HEK293 (cell line): ENCODE measurements around the gene PHC1.

Source experiments
- CTCF ChIA-PET: fragments of 350-600 bp; formaldehyde crosslinking; extraction: SDS; loops from one replicate; lab custom pipeline; 2021; ENCODE audit warnings: antibody characterized with exemption; lab: Yijun Ruan, JAX
- POLR2A ChIA-PET: fragments of 300-600 bp; formaldehyde crosslinking; extraction: SDS; loops from one replicate; lab custom pipeline; 2020; ENCODE audit warnings: antibody characterized with exemption, inconsistent platforms; lab: Yijun Ruan, JAX
- H3K27ac ChIP-seq: fragments of 200-500 bp; sonication (Bioruptor generic); 2 replicates; pipeline ENCODE4 v1.5.1; 2014; ENCODE audit warnings: low read depth, low read length, control low read depth, inconsistent platforms; ENCODE audit errors: extremely low read depth
- H3K36me3 ChIP-seq, 2 experiments: fragments of 200-500 bp in 1 of 2; sonication (Bioruptor generic) in 1 of 2; 1 replicate in 1 of 2; 2 replicates in 1 of 2; pipeline ENCODE4 v1.5.1; 2014 to 2017; ENCODE audit warnings: inconsistent platforms in 2 of 2, low read length in 2 of 2; ENCODE audit not compliant: control insufficient read depth in 2 of 2, insufficient read depth in 1 of 2
- H3K4me1 ChIP-seq: fragments of 200-500 bp; sonication (Bioruptor generic); 2 replicates; pipeline ENCODE4 v1.5.1; 2014; ENCODE audit warnings: mild to moderate bottlenecking, low read length, inconsistent platforms; ENCODE audit not compliant: control insufficient read depth, insufficient read depth
- H3K4me3 ChIP-seq: 2 replicates; pipeline ENCODE4 v1.5.1; 2011; ENCODE audit warnings: low read depth, mild to moderate bottlenecking, control low read depth, low read length, moderate library complexity
- H3K9me3 ChIP-seq: fragments of 200-500 bp; sonication (Bioruptor generic); 2 replicates; pipeline ENCODE4 v1.5.1; 2014; ENCODE audit warnings: low read depth, low read length, inconsistent platforms; ENCODE audit not compliant: control insufficient read depth, insufficient read depth
- ATF2 ChIP-seq: fragments of 450-650 bp; formaldehyde crosslinking; IDR thresholded peaks from 2 replicates; pipeline ENCODE4 v1.5.1; 2016; ENCODE audit warnings: missing biosample characterization, missing genetic modification characterization, low read depth
- HIC1 ChIP-seq: fragments of 450-650 bp; formaldehyde crosslinking; IDR thresholded peaks from 2 replicates; pipeline ENCODE4 v1.5.1; 2016; ENCODE audit warnings: missing biosample characterization, missing genetic modification characterization
- KLF10 ChIP-seq: fragments of 450-650 bp; IDR thresholded peaks from 2 replicates; pipeline ENCODE4 v1.5.1; 2018; ENCODE audit warnings: missing biosample characterization, mild to moderate bottlenecking, missing genetic modification characterization
- MEIS1 ChIP-seq: sonication (generic); formaldehyde crosslinking; IDR thresholded peaks from 2 replicates; pipeline ENCODE4 v1.8.1; 2022; ENCODE audit warnings: missing genetic modification reagents, mild to moderate bottlenecking, borderline replicate concordance
- OSR2 ChIP-seq: fragments of 450-650 bp; formaldehyde crosslinking; IDR thresholded peaks from 2 replicates; pipeline ENCODE4 v1.5.1; 2016; ENCODE audit warnings: missing biosample characterization, missing genetic modification characterization
- SP7 ChIP-seq: fragments of 450-650 bp; formaldehyde crosslinking; IDR thresholded peaks from 2 replicates; pipeline ENCODE4 v1.5.1; 2016; ENCODE audit warnings: missing biosample characterization, missing genetic modification characterization
- ZNF138 ChIP-seq: fragments of 450-650 bp; formaldehyde crosslinking; IDR thresholded peaks from 2 replicates; pipeline ENCODE4 v1.5.1; 2016; ENCODE audit warnings: missing biosample characterization, missing genetic modification characterization, borderline replicate concordance
- ZNF16 ChIP-seq: fragments of 450-650 bp; formaldehyde crosslinking; IDR thresholded peaks from 2 replicates; pipeline ENCODE4 v1.5.1; 2016; ENCODE audit warnings: low read depth, missing biosample characterization, missing genetic modification characterization
- ZNF174 ChIP-seq: fragments of 450-650 bp; formaldehyde crosslinking; IDR thresholded peaks from 2 replicates; pipeline ENCODE4 v1.5.0; 2017; ENCODE audit warnings: missing biosample characterization, mild to moderate bottlenecking, missing genetic modification characterization
- ZNF223 ChIP-seq: fragments of 450-650 bp; formaldehyde crosslinking; IDR thresholded peaks from 2 replicates; pipeline ENCODE4 v1.5.1; 2016; ENCODE audit warnings: missing biosample characterization, missing genetic modification characterization
- ZNF248 ChIP-seq: fragments of 450-650 bp; formaldehyde crosslinking; IDR thresholded peaks from 2 replicates; pipeline ENCODE4 v1.5.1; 2017; ENCODE audit warnings: missing biosample characterization, missing genetic modification characterization
- ZNF335 ChIP-seq: fragments of 450-650 bp; formaldehyde crosslinking; conservative IDR thresholded peaks from 2 replicates; pipeline ENCODE4 v1.5.1; 2016; ENCODE audit warnings: missing biosample characterization, missing genetic modification characterization
- ZNF341 ChIP-seq: fragments of 450-650 bp; formaldehyde crosslinking; IDR thresholded peaks from 2 replicates; pipeline ENCODE4; 2016; ENCODE audit warnings: low read depth, missing biosample characterization, missing genetic modification characterization
- ZNF37A ChIP-seq: fragments of 450-650 bp; IDR thresholded peaks from 2 replicates; pipeline ENCODE4 v1.5.1; 2018; ENCODE audit warnings: missing biosample characterization, missing genetic modification characterization
- ZNF521 ChIP-seq: fragments of 450-650 bp; formaldehyde crosslinking; IDR thresholded peaks from 2 replicates; pipeline ENCODE4 v1.5.1; 2017; ENCODE audit warnings: missing biosample characterization, mild to moderate bottlenecking, missing genetic modification characterization
- ZNF610 ChIP-seq: fragments of 450-650 bp; formaldehyde crosslinking; IDR thresholded peaks from 2 replicates; pipeline ENCODE4 v1.5.1; 2016; ENCODE audit warnings: missing biosample characterization, missing genetic modification characterization, borderline replicate concordance
- ZNF626 ChIP-seq: fragments of 450-650 bp; sonication (Bioruptor Pico); formaldehyde crosslinking; IDR thresholded peaks from 2 replicates; pipeline ENCODE4 v1.5.1; 2018; ENCODE audit warnings: missing biosample characterization, missing genetic modification characterization, inconsistent platforms
- ZNF777 ChIP-seq: fragments of 450-650 bp; formaldehyde crosslinking; IDR thresholded peaks from 2 replicates; pipeline ENCODE4 v1.5.1; 2017; ENCODE audit warnings: missing biosample characterization, missing genetic modification characterization, borderline replicate concordance
- TF ChIP-seq, protein P1 (sequence below): fragments of 450-650 bp; formaldehyde crosslinking; IDR thresholded peaks from 2 replicates; pipeline ENCODE4 v1.5.1; 2016; ENCODE audit warnings: missing biosample characterization, missing genetic modification characterization
- TF ChIP-seq, protein P2 (sequence below): fragments of 450-650 bp; formaldehyde crosslinking; IDR thresholded peaks from 2 replicates; pipeline ENCODE4 v1.5.1; 2016; ENCODE audit warnings: missing biosample characterization, missing genetic modification characterization

The PHC1 gene

GRCh38 chr12:8903646-8904045, 10.7 kb upstream of the PHC1 start:
- TF ChIP-seq ZNF341 (tag by site-specific recombination) (no peak), ZNF16 (tag by site-specific recombination) (no peak)
- CTCF ChIA-PET: interaction anchor here (1.2 kb wide), 1 partner anchor 13 kb away, joined by 6 read pairs; no protein-coding TSS in a partner anchor
- H3K4me3 ChIP-seq: no peak overlapping the region
- POLR2A ChIA-PET: no interaction called here
- H3K9me3 ChIP-seq: no peaks in the 10 kb centered on the region
- H3K27ac ChIP-seq: no peak overlapping the region
- H3K4me1 ChIP-seq: no peaks in the 10 kb centered on the region
- no peaks in the 10 kb centered on the region for H3K36me3 ChIP-seq

DNA sequence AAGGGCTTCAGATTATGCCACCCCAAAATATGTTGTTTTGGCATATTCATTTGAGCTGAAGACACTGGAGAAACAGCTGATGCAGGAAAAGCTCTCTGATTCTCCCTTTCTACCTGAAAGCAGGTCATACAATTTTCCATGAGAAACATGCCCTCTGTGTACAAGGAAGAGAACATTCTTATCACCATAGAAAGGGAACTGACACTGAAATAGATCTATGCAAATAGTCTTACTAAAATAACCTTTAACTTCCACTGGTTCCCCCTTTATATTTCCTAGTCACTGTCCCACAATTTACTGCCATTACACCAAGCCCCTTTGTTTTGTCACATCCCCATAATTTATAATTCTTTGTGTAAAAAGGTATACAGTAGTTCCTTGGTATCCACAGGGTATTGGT, 9.6 kb upstream of the PHC1 start:
- H3K9me3 ChIP-seq: no peaks in the 10 kb centered on the region

More for the DNA sequence above, 9.6 kb upstream of the PHC1 start:
- no peaks in the 10 kb centered on the region for H3K36me3 ChIP-seq
- H3K4me3 ChIP-seq: no peak overlapping the region
- H3K4me1 ChIP-seq: no peaks in the 10 kb centered on the region
- no peak overlapping the region for H3K27ac ChIP-seq
- ChIA-PET CTCF (interaction anchor here (0.7 to 1.2 kb wide), 2 partner anchors 10 to 14 kb away, joined by 3 to 6 read pairs; no protein-coding TSS in a partner anchor), POLR2A (no interaction called here)
- TF ChIP-seq ZNF37A (tag by site-specific recombination): no peak
- TF ChIP-seq, protein P1, sequence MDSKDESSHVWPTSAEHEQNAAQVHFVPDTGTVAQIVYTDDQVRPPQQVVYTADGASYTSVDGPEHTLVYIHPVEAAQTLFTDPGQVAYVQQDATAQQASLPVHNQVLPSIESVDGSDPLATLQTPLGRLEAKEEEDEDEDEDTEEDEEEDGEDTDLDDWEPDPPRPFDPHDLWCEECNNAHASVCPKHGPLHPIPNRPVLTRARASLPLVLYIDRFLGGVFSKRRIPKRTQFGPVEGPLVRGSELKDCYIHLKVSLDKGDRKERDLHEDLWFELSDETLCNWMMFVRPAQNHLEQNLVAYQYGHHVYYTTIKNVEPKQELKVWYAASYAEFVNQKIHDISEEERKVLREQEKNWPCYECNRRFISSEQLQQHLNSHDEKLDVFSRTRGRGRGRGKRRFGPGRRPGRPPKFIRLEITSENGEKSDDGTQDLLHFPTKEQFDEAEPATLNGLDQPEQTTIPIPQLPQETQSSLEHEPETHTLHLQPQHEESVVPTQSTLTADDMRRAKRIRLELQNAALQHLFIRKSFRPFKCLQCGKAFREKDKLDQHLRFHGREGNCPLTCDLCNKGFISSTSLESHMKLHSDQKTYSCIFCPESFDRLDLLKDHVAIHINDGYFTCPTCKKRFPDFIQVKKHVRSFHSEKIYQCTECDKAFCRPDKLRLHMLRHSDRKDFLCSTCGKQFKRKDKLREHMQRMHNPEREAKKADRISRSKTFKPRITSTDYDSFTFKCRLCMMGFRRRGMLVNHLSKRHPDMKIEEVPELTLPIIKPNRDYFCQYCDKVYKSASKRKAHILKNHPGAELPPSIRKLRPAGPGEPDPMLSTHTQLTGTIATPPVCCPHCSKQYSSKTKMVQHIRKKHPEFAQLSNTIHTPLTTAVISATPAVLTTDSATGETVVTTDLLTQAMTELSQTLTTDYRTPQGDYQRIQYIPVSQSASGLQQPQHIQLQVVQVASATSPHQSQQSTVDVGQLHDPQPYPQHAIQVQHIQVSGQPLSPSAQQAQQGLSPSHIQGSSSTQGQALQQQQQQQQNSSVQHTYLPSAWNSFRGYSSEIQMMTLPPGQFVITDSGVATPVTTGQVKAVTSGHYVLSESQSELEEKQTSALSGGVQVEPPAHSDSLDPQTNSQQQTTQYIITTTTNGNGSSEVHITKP (tag by site-specific recombination): no peak
- TF ChIP-seq KLF10 (tag by site-specific recombination): no peak
- TF ChIP-seq ZNF626: no peak
- TF ChIP-seq SP7 (tag by site-specific recombination): no peak
- no peak for TF ChIP-seq ZNF610 (tag by site-specific recombination)
- TF ChIP-seq HIC1 (tag by site-specific recombination): no peak
- TF ChIP-seq ZNF174 (tag by site-specific recombination): no peak
- no peak for TF ChIP-seq ZNF335 (tag by site-specific recombination)
- no peak for TF ChIP-seq ATF2
- TF ChIP-seq ZNF223: no peak
- no peak for TF ChIP-seq ZNF248 (tag by site-specific recombination)
- no peak for TF ChIP-seq OSR2 (tag by site-specific recombination)
- no peak for TF ChIP-seq MEIS1 (CRISPR knock-in tag)
- no peak for TF ChIP-seq ZNF521 (tag by site-specific recombination)
- TF ChIP-seq ZNF777 (tag by site-specific recombination): no peak
- TF ChIP-seq ZNF138: no peak
- TF ChIP-seq, protein P2, sequence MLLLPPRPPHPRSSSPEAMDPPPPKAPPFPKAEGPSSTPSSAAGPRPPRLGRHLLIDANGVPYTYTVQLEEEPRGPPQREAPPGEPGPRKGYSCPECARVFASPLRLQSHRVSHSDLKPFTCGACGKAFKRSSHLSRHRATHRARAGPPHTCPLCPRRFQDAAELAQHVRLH: no peak
